ENCODE data around the gene NCOR2. TPM values are rescaled to one million over a fixed set of nuclear protein-coding genes. Genes with fewer than 3 reads are reported as not detected.

Gene NCOR2
- polyA plus RNA-seq, 1 donor (not counting 4 experiments of a cell fraction or from before 2014, with no cell fraction given): 4.7 TPM

DNA sequence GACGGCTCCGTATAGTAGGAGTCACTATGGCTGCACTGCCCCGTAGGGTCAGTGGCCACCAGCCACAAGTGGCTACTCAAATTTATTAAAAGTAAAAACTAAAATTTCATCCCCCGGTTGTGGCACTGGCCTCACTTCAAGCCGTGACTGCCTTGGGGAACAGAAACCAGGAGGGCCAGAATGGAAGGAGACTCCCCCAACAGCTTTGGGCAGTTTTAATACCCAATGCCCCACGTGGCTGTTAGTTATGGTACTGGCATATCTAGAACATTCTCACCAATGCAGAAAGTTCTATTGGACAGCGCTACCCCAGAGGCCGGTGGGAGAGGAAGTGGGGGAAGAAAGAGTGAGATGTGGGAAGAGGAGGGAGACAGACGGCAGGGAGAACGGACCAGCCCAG is 6.2 kb downstream of the NCOR2 start:
- no peaks in the 10 kb centered on the region for H3K9me3 ChIP-seq (ENCODE audit: control insufficient read depth, low read depth, low read length)
- H4K20me1 ChIP-seq (ENCODE audit: control insufficient read depth, extremely low read depth, insufficient read depth, low read length): peaks cover 59% of the 10 kb centered on the region
- no peak overlapping the region for H3K27ac ChIP-seq (ENCODE audit: control insufficient read depth, insufficient read depth, low read length)
- DNase-seq (ENCODE audit: low read depth, low spot score): no peak
- FAIRE-seq: no peak
- no peak overlapping the region for H2AFZ ChIP-seq (ENCODE audit: control insufficient read depth, low read length)
- peaks cover 98% of the 10 kb centered on the region for H3K79me2 ChIP-seq (ENCODE audit: control insufficient read depth, insufficient read depth, low read length)
- H3K27me3 ChIP-seq (ENCODE audit: control insufficient read depth, extremely low read depth, insufficient read depth, low read length): no peaks in the 10 kb centered on the region
- dilution Hi-C loops (cut with MboI; ENCODE audit: extremely low pct_ligation_motif_present, low sequenced_read_pairs): no loop called here
- no peak overlapping the region for H3K4me3 ChIP-seq (ENCODE audit: control insufficient read depth in 2 of 3, extremely low read depth in 1 of 3, insufficient read depth in 2 of 3, low read depth in 1 of 3, low read length in 3 of 3)
- H3K9me1 ChIP-seq (ENCODE audit: control insufficient read depth, extremely low read depth, insufficient read depth, low read length): peaks cover 3% of the 10 kb centered on the region
- peaks cover 33% of the 10 kb centered on the region for H3K4me1 ChIP-seq (ENCODE audit: control insufficient read depth, extremely low read depth, insufficient read depth, low read length)
- TF ChIP-seq EZH2 (IDR thresholded peaks at IDR 0.05; ENCODE audit: low read length): no peak
- TF ChIP-seq, protein P1, sequence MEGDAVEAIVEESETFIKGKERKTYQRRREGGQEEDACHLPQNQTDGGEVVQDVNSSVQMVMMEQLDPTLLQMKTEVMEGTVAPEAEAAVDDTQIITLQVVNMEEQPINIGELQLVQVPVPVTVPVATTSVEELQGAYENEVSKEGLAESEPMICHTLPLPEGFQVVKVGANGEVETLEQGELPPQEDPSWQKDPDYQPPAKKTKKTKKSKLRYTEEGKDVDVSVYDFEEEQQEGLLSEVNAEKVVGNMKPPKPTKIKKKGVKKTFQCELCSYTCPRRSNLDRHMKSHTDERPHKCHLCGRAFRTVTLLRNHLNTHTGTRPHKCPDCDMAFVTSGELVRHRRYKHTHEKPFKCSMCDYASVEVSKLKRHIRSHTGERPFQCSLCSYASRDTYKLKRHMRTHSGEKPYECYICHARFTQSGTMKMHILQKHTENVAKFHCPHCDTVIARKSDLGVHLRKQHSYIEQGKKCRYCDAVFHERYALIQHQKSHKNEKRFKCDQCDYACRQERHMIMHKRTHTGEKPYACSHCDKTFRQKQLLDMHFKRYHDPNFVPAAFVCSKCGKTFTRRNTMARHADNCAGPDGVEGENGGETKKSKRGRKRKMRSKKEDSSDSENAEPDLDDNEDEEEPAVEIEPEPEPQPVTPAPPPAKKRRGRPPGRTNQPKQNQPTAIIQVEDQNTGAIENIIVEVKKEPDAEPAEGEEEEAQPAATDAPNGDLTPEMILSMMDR (optimal IDR thresholded peaks at IDR 0.05 in 1 of 3, IDR thresholded peaks at IDR 0.05 in 1 of 3, conservative IDR thresholded peaks at IDR 0.05 in 1 of 3; ENCODE audit: extremely low read depth in 1 of 3, insufficient read depth in 2 of 3, low read length in 3 of 3): no peak
- peak overlapping the region; percentile 8 for H3K4me2 ChIP-seq (ENCODE audit: control insufficient read depth, extremely low read depth, insufficient read depth, low read depth, low read length)
- H3K9ac ChIP-seq (ENCODE audit: control insufficient read depth, extremely low read depth, insufficient read depth, low read length): no peak overlapping the region
- peaks cover 5 to 10% of the 10 kb centered on the region in 2 experiments for H3K36me3 ChIP-seq (ENCODE audit: control insufficient read depth in 2 of 2, extremely low read depth in 1 of 2, insufficient read depth in 2 of 2, low read length in 2 of 2)

DNA sequence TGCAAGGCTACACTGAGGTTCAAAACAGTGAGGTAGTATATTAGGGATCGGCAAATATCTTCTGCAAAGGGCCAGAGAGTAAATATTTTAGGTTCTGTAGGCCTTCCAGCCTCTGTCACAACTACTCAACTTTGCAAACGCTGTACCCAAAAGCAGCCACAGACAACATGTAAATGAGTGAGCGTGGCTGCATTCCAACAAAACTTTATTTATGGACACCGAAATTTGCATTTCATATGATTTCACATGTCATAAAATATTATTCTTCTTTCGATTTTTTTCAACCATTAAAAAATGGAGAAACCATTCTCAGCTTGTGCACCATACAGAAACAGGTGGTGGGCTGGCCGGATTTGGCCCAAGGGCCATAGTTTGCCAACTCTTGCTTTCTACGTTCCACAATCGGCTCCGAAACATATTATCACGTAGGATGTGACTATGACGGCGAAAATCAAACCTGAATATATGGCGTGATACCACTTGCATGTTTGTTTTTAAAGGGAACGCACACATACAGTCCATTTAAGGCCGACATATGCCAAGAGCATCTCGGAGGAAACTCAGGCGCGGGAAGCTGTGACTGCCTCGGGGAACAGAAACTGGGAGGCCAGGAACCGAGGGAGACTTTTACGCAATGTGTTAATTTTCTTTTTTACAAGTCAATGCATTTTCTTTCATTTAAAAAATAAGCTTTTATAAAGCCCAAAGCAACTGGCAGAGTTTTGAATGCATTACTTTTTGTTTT is 7.1 kb downstream of the NCOR2 start:
- no peak overlapping the region for H3K4me3 ChIP-seq (ENCODE audit: control insufficient read depth in 2 of 3, extremely low read depth in 1 of 3, insufficient read depth in 2 of 3, low read depth in 1 of 3, low read length in 3 of 3)
- H3K36me3 ChIP-seq (ENCODE audit: control insufficient read depth in 2 of 2, extremely low read depth in 1 of 2, insufficient read depth in 2 of 2, low read length in 2 of 2): peaks cover 5 to 10% of the 10 kb centered on the region in 2 experiments
- dilution Hi-C loops (cut with MboI; ENCODE audit: extremely low pct_ligation_motif_present, low sequenced_read_pairs): no loop called here
- FAIRE-seq: peak; percentile 5
- no peaks in the 10 kb centered on the region for H3K9me3 ChIP-seq (ENCODE audit: control insufficient read depth, low read depth, low read length)
- TF ChIP-seq, protein P1 (optimal IDR thresholded peaks at IDR 0.05 in 1 of 3, IDR thresholded peaks at IDR 0.05 in 1 of 3, conservative IDR thresholded peaks at IDR 0.05 in 1 of 3; ENCODE audit: extremely low read depth in 1 of 3, insufficient read depth in 2 of 3, low read length in 3 of 3): no peak
- no peak for TF ChIP-seq EZH2 (IDR thresholded peaks at IDR 0.05; ENCODE audit: low read length)
- peaks cover 29% of the 10 kb centered on the region for H3K4me1 ChIP-seq (ENCODE audit: control insufficient read depth, extremely low read depth, insufficient read depth, low read length)
- DNase-seq (ENCODE audit: low read depth, low spot score): no peak
- H3K27ac ChIP-seq (ENCODE audit: control insufficient read depth, insufficient read depth, low read length): no peak overlapping the region
- no peak overlapping the region for H3K9ac ChIP-seq (ENCODE audit: control insufficient read depth, extremely low read depth, insufficient read depth, low read length)
- no peaks in the 10 kb centered on the region for H3K27me3 ChIP-seq (ENCODE audit: control insufficient read depth, extremely low read depth, insufficient read depth, low read length)
- H3K79me2 ChIP-seq (ENCODE audit: control insufficient read depth, insufficient read depth, low read length): peaks cover 98% of the 10 kb centered on the region
- H2AFZ ChIP-seq (ENCODE audit: control insufficient read depth, low read length): no peak overlapping the region
- H3K9me1 ChIP-seq (ENCODE audit: control insufficient read depth, extremely low read depth, insufficient read depth, low read length): peaks cover 6% of the 10 kb centered on the region
- H3K4me2 ChIP-seq (ENCODE audit: control insufficient read depth, extremely low read depth, insufficient read depth, low read depth, low read length): peak overlapping the region; percentile 42
- H4K20me1 ChIP-seq (ENCODE audit: control insufficient read depth, extremely low read depth, insufficient read depth, low read length): peaks cover 59% of the 10 kb centered on the region

Measured in keratinocyte (primary cell).